ENCODE results near the gene AZGP1. TPM values are rescaled to one million over a fixed set of nuclear protein-coding genes. Genes with fewer than 3 reads are reported as not detected.

AZGP1 gene
- total and polyA plus RNA-seq, 2 of the 13 experiments (the other 11 are each of a cell fraction or from before 2014, with no cell fraction given) = 93.8 to 229 TPM

DNA sequence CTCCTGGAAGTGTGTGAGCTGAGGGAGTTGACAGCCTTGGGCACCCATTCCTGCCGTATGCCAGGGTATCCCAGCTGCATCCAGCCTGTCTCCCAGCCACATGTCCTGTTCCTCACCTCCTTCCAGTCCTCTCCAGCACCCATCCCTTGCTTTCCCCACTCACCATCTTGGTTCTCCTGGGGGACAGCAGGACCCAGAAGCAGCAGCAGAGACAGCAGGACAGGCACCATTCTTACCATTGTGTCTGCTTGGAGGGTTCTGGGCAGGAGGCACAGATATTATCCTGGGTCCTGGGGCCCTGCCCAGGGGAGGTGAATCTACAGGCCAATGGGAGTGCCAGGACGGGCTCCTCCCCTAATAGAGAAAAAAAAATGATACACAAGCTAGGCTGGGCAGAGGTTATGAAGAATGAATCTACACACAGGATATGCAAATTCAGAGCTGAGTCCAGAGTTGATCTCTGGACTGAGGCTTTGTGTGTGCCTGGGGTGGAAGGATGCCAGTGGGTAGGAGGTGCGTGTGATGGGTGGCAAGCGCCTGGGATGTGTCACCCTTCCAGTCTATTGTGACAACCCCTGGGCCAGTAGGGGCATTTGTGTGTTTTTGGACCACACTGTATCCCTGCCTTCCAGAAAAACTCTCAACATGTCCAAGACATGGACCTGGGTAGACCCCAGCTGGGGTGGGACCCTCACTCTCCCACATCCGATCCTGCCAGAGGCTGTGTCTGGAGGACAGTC lies at the start of gene AZGP1 (continued):
- TF ChIP-seq, protein P1, sequence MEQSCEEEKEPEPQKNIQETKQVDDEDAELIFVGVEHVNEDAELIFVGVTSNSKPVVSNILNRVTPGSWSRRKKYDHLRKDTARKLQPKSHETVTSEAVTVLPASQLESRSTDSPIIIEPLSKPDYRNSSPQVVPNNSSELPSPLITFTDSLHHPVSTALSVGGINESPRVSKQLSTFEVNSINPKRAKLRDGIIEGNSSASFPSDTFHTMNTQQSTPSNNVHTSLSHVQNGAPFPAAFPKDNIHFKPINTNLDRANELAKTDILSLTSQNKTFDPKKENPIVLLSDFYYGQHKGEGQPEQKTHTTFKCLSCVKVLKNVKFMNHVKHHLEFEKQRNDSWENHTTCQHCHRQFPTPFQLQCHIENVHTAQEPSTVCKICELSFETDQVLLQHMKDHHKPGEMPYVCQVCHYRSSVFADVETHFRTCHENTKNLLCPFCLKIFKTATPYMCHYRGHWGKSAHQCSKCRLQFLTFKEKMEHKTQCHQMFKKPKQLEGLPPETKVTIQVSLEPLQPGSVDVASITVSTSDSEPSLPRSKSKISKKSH (CRISPR knock-in tag; IDR thresholded peaks at IDR 0.05; ENCODE audit: borderline replicate concordance) = no peak
- TF ChIP-seq BHLHE40 (IDR thresholded peaks at IDR 0.05; ENCODE audit: low read length) (no peak), ZNF75D (CRISPR knock-in tag; IDR thresholded peaks at IDR 0.05; ENCODE audit: borderline replicate concordance) (no peak), LCORL (IDR thresholded peaks at IDR 0.05) (no peak; the same call in 1 of the 2 replicates), LCORL (CRISPR knock-in tag; IDR thresholded peaks at IDR 0.05) (no peak), TCF12 (IDR thresholded peaks at IDR 0.05) (no peak), TCF12 (CRISPR knock-in tag; IDR thresholded peaks at IDR 0.05) (no peak), ZNF546 (CRISPR knock-in tag; conservative IDR thresholded peaks at IDR 0.05) (no peak), ZNF670 (CRISPR knock-in tag; IDR thresholded peaks at IDR 0.05; ENCODE audit: borderline replicate concordance) (no peak), TGIF2 (CRISPR knock-in tag; IDR thresholded peaks at IDR 0.05) (peak; percentile 76), HNRNPK (IDR thresholded peaks at IDR 0.05; ENCODE audit: low read depth, low read length, poor library complexity, severe bottlenecking) (no peak), RBFOX2 (IDR thresholded peaks at IDR 0.05; ENCODE audit: low read depth, low read length) (no peak), KAT7 (CRISPR knock-in tag; IDR thresholded peaks at IDR 0.05; ENCODE audit: borderline replicate concordance) (no peak), FOXM1 (CRISPR knock-in tag; IDR thresholded peaks at IDR 0.05) (no peak), KDM5B (CRISPR knock-in tag; IDR thresholded peaks at IDR 0.05; ENCODE audit: borderline replicate concordance) (no peak; the same call in 1 of the 2 replicates), CAMTA2 (CRISPR knock-in tag; IDR thresholded peaks at IDR 0.05; ENCODE audit: borderline replicate concordance) (no peak), ZNF772 (CRISPR knock-in tag; IDR thresholded peaks at IDR 0.05) (no peak), ZNF530 (CRISPR knock-in tag; IDR thresholded peaks at IDR 0.05; ENCODE audit: low read depth) (no peak)
- TF ChIP-seq, protein P2, sequence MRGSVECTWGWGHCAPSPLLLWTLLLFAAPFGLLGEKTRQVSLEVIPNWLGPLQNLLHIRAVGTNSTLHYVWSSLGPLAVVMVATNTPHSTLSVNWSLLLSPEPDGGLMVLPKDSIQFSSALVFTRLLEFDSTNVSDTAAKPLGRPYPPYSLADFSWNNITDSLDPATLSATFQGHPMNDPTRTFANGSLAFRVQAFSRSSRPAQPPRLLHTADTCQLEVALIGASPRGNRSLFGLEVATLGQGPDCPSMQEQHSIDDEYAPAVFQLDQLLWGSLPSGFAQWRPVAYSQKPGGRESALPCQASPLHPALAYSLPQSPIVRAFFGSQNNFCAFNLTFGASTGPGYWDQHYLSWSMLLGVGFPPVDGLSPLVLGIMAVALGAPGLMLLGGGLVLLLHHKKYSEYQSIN (CRISPR knock-in tag; IDR thresholded peaks at IDR 0.05; ENCODE audit: borderline replicate concordance) = no peak
- TF ChIP-seq, protein P3, sequence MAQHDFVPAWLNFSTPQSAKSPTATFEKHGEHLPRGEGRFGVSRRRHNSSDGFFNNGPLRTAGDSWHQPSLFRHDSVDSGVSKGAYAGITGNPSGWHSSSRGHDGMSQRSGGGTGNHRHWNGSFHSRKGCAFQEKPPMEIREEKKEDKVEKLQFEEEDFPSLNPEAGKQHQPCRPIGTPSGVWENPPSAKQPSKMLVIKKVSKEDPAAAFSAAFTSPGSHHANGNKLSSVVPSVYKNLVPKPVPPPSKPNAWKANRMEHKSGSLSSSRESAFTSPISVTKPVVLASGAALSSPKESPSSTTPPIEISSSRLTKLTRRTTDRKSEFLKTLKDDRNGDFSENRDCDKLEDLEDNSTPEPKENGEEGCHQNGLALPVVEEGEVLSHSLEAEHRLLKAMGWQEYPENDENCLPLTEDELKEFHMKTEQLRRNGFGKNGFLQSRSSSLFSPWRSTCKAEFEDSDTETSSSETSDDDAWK (CRISPR knock-in tag; IDR thresholded peaks at IDR 0.05) = no peak
- TF ChIP-seq, protein P4, sequence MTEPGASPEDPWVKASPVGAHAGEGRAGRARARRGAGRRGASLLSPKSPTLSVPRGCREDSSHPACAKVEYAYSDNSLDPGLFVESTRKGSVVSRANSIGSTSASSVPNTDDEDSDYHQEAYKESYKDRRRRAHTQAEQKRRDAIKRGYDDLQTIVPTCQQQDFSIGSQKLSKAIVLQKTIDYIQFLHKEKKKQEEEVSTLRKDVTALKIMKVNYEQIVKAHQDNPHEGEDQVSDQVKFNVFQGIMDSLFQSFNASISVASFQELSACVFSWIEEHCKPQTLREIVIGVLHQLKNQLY (CRISPR knock-in tag; IDR thresholded peaks at IDR 0.05) = 0 out of 2 replicates have a peak, but pooled peaks have one; percentile 36
- TF ChIP-seq, protein P5, sequence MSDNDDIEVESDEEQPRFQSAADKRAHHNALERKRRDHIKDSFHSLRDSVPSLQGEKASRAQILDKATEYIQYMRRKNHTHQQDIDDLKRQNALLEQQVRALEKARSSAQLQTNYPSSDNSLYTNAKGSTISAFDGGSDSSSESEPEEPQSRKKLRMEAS (IDR thresholded peaks at IDR 0.05) = no peak
- TF ChIP-seq, protein P6, sequence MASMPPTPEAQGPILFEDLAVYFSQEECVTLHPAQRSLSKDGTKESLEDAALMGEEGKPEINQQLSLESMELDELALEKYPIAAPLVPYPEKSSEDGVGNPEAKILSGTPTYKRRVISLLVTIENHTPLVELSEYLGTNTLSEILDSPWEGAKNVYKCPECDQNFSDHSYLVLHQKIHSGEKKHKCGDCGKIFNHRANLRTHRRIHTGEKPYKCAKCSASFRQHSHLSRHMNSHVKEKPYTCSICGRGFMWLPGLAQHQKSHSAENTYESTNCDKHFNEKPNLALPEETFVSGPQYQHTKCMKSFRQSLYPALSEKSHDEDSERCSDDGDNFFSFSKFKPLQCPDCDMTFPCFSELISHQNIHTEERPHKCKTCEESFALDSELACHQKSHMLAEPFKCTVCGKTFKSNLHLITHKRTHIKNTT (CRISPR knock-in tag; IDR thresholded peaks at IDR 0.05) = no peak

Measured in HepG2 (cell line).